ENCODE data around the gene SDK1. TPM values are rescaled to one million over a fixed set of nuclear protein-coding genes. Genes with fewer than 3 reads are reported as not detected.

SDK1 gene
- total and polyA plus RNA-seq, 2 of the 8 experiments (the other 6 are each of a cell fraction or from before 2014, with no cell fraction given) = 3.3 to 7.2 TPM

GRCh38 chr7:4256286-4256685 is 955.2 kb downstream of the SDK1 start:
- WGBS, 2 experiments (ENCODE audit: extremely low coverage in 1 of 2, insufficient coverage in 1 of 2, insufficient read length in 1 of 2, insufficient replicate concordance in 2 of 2, low coverage in 1 of 2, low lambda C conversion rate in 2 of 2, missing lambda C conversion rate in 1 of 2) = 92% methylated on average over 8 of the region's 8 CpGs; no CpG with 5 or more reads in 1 of the 2 experiments
- Histone ChIP-seq H3K4ac (replicated peaks; ENCODE audit: insufficient read length, low read depth, low read length) (no peak overlapping the region), H2AK5ac (ENCODE audit: low read depth, low read length) (no peak overlapping the region), H3K27me3 (replicated peaks in 1 of 4; ENCODE audit: control insufficient read depth in 3 of 4, extremely low read depth in 1 of 4, insufficient read depth in 3 of 4, low read length in 3 of 4) (no peaks in the 10 kb centered on the region), H3K23me2 (ENCODE audit: low read depth, low read length) (no peaks in the 10 kb centered on the region), H2BK12ac (ENCODE audit: low read depth, low read length) (no peak overlapping the region), H3K36me3 (ENCODE audit: control insufficient read depth in 2 of 4, insufficient read depth in 4 of 4, low read length in 3 of 4) (no peaks in the 10 kb centered on the region), H3K79me1 (ENCODE audit: low read depth, low read length) (no peaks in the 10 kb centered on the region), H3K4me1 (replicated peaks in 1 of 4; ENCODE audit: control insufficient read depth in 3 of 4, insufficient read depth in 4 of 4, low read length in 3 of 4) (no peaks in the 10 kb centered on the region; a peak in 1 of 7 replicates), H4K8ac (ENCODE audit: extremely low read depth, insufficient read depth, low read length) (no peak overlapping the region), H3K9me3 (ENCODE audit: insufficient read depth in 2 of 2, low read depth in 1 of 2, low read length in 1 of 2) (no peaks in the 10 kb centered on the region), H4K91ac (replicated peaks; ENCODE audit: insufficient read length, low read length) (no peak overlapping the region), H2AFZ (ENCODE audit: low read length) (no peak overlapping the region), H3K18ac (ENCODE audit: extremely low read depth, low read length) (no peak overlapping the region), H2BK5ac (ENCODE audit: low read depth, low read length) (no peak overlapping the region), H3K27ac (ENCODE audit: low read depth, low read length) (no peak overlapping the region), H3K4me3 (ENCODE audit: extremely low read depth in 1 of 4, insufficient read depth in 2 of 4, low read depth in 3 of 4, low read length in 4 of 4) (no peak overlapping the region), H2BK120ac (replicated peaks; ENCODE audit: low read depth, low read length) (no peak overlapping the region), H2BK20ac (ENCODE audit: low read length) (no peak overlapping the region), H4K5ac (ENCODE audit: insufficient read length, low read depth, low read length) (no peak overlapping the region), H3K4me2 (ENCODE audit: insufficient read depth in 1 of 2, low read depth in 2 of 2, low read length in 2 of 2) (no peak overlapping the region), H2BK15ac (ENCODE audit: low read length) (no peak overlapping the region), H3K56ac (replicated peaks; ENCODE audit: insufficient read length, low read depth, low read length) (no peak overlapping the region), H3K14ac (ENCODE audit: insufficient read length) (no peak overlapping the region), H3K79me2 (ENCODE audit: control insufficient read depth in 1 of 2, insufficient read depth in 2 of 2, low read length in 2 of 2) (no peaks in the 10 kb centered on the region), H4K20me1 (replicated peaks in 1 of 2; ENCODE audit: control insufficient read depth in 1 of 2, insufficient read depth in 2 of 2, low read length in 2 of 2) (no peaks in the 10 kb centered on the region), H3K9ac (replicated peaks in 1 of 4; ENCODE audit: extremely low read depth in 1 of 4, low read depth in 3 of 4, low read length in 3 of 4) (no peak overlapping the region), H3K23ac (ENCODE audit: insufficient read length) (no peak overlapping the region)
- no peak for FAIRE-seq
- ChIA-PET POLR2A (ENCODE audit: partially characterized antibody) (interaction anchor here (0.6 kb wide), 1 partner anchor 52 kb away, joined by 3 read pairs; no protein-coding TSS in a partner anchor), CTCF (ENCODE audit: partially characterized antibody) (interaction anchor here (1.0 to 1.2 kb wide), 2 partner anchors 12 to 833 kb away, joined by 3 to 4 read pairs; no protein-coding TSS in a partner anchor)
- no peak for DNase-seq (ENCODE audit: low read depth in 1 of 2, low spot score in 2 of 2)
- TF ChIP-seq POU5F1 (IDR thresholded peaks at IDR 0.05; ENCODE audit: low read depth, low read length) (no peak), EP300 (IDR thresholded peaks at IDR 0.05; ENCODE audit: borderline replicate concordance in 1 of 2, low read depth in 2 of 2, low read length in 2 of 2) (no peak), JUND (IDR thresholded peaks at IDR 0.05; ENCODE audit: low read length) (no peak), TBP (IDR thresholded peaks at IDR 0.05; ENCODE audit: low read depth, low read length) (no peak), KDM5A (IDR thresholded peaks at IDR 0.05; ENCODE audit: low read length) (no peak), PHF8 (conservative IDR thresholded peaks at IDR 0.05; ENCODE audit: low read depth, low read length) (no peak), SAP30 (IDR thresholded peaks at IDR 0.05; ENCODE audit: insufficient read depth, insufficient replicate concordance, low read length) (no peak), RXRA (IDR thresholded peaks at IDR 0.05; ENCODE audit: insufficient read depth, low read depth, low read length) (no peak), POLR2AphosphoS5 (IDR thresholded peaks at IDR 0.05; ENCODE audit: low read depth, low read length) (no peak), MAFK (IDR thresholded peaks at IDR 0.05; ENCODE audit: low read depth, low read length) (no peak), NRF1 (IDR thresholded peaks at IDR 0.05; ENCODE audit: low read depth, low read length) (no peak), CBX5 (IDR thresholded peaks at IDR 0.05; ENCODE audit: low read depth, low read length) (no peak), SRF (IDR thresholded peaks at IDR 0.05; ENCODE audit: low read depth, low read length) (no peak)
- TF ChIP-seq, protein P1, sequence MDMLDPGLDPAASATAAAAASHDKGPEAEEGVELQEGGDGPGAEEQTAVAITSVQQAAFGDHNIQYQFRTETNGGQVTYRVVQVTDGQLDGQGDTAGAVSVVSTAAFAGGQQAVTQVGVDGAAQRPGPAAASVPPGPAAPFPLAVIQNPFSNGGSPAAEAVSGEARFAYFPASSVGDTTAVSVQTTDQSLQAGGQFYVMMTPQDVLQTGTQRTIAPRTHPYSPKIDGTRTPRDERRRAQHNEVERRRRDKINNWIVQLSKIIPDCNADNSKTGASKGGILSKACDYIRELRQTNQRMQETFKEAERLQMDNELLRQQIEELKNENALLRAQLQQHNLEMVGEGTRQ (IDR thresholded peaks at IDR 0.05; ENCODE audit: low read length) = no peak
